Caco-2 (cell line): ENCODE results near the gene C16orf74. TPM values are rescaled to one million over a fixed set of nuclear protein-coding genes. Genes with fewer than 3 reads are reported as not detected.

ENCODE experiments used
- BruUV-seq: library from RNA; stranded (reverse); fragments of 400-500 nt; replicated peaks from 2 replicates; lab custom pipeline; 2021; lab: Mats Ljungman, UMichigan
- CTCF ChIA-PET: fragments of 300-600 bp; sonication (Branson Sonifier 250); formaldehyde crosslinking; loops from one replicate; lab custom pipeline; 2022; ENCODE audit warnings: antibody characterized with exemption; lab: Charles Lee
- POLR2A ChIA-PET: fragments of 300-600 bp; sonication (Branson Sonifier 250); formaldehyde crosslinking; loops from one replicate; lab custom pipeline; 2022; ENCODE audit warnings: antibody characterized with exemption; lab: Charles Lee
- DNase-seq, 2 experiments: peaks; one replicate each; pipeline versions ENCODE4 v3.0.0 to v3.0.0-alpha.2; 2020 to 2022
- H3K27me3 ChIP-seq: replicated peaks from 2 replicates; pipeline ENCODE4 v1.6.0; 2011; ENCODE audit warnings: low read length; ENCODE audit not compliant: control insufficient read depth, insufficient read depth
- H3K36me3 ChIP-seq: 2 replicates; pipeline ENCODE4 v1.5.1; 2011; ENCODE audit warnings: low read length; ENCODE audit not compliant: control insufficient read depth, insufficient read depth
- H3K4me1 ChIP-seq: fragments of 250-450 bp; sonication (Bioruptor Pico); 2 replicates; pipeline ENCODE4 v1.5.1; 2020; ENCODE audit warnings: mild to moderate bottlenecking
- H3K4me3 ChIP-seq: 2 replicates; pipeline ENCODE4 v1.5.1; 2011; ENCODE audit warnings: low read depth, mild to moderate bottlenecking, control low read depth, low read length
- H3K9me3 ChIP-seq: fragments of 250-450 bp; sonication (Bioruptor Pico); 2 replicates; pipeline ENCODE4 v1.5.1; 2020; ENCODE audit warnings: mild to moderate bottlenecking, moderate library complexity
- H3K27ac Mint-ChIP-seq: one replicate; pipeline ENCODE4 v1.8.0; 2022; ENCODE audit warnings: mixed read lengths; ENCODE audit not compliant: unreplicated experiment
- H3K27me3 Mint-ChIP-seq: one replicate; pipeline ENCODE4 v1.8.0; 2022; ENCODE audit warnings: mixed read lengths; ENCODE audit not compliant: insufficient read depth, unreplicated experiment
- H3K36me3 Mint-ChIP-seq: one replicate; pipeline ENCODE4 v1.8.0; 2022; ENCODE audit warnings: mild to moderate bottlenecking, mixed read lengths; ENCODE audit not compliant: insufficient read depth, unreplicated experiment
- H3K4me1 Mint-ChIP-seq: one replicate; pipeline ENCODE4 v1.8.0; 2022; ENCODE audit warnings: low read depth, mixed read lengths; ENCODE audit not compliant: unreplicated experiment
- H3K4me3 Mint-ChIP-seq: one replicate; pipeline ENCODE4 v1.8.0; 2022; ENCODE audit warnings: mild to moderate bottlenecking, moderate library complexity, mixed read lengths; ENCODE audit not compliant: unreplicated experiment
- H3K9me3 Mint-ChIP-seq: one replicate; pipeline ENCODE4 v1.8.0; 2022; ENCODE audit warnings: mixed read lengths; ENCODE audit not compliant: unreplicated experiment
- intact Hi-C: fragments of 100-400 bp; cut with micrococcal nuclease; formaldehyde crosslinking; loops from one replicate; pipeline ENCODE4 v1.10.0; 2022; ENCODE audit not compliant: unreplicated experiment
- total RNA-seq: library from RNA; stranded (reverse); gene quantifications from 2 replicates; pipeline ENCODE4 v1.2.3, GENCODE V29; 2022
- TF ChIP-seq, protein P1 (sequence below), 2 experiments: fragments of 200-600 bp in 1 of 2; IDR thresholded peaks; 1 replicate in 1 of 2; 2 replicates in 1 of 2; pipeline versions ENCODE4 v1.5.1 to v1.8.0; 2011 to 2022; ENCODE audit warnings: antibody characterized with exemption in 1 of 2, control low read depth in 1 of 2, inconsistent platforms in 1 of 2, low read depth in 1 of 2, low read length in 1 of 2, mild to moderate bottlenecking in 1 of 2, moderate library complexity in 1 of 2; ENCODE audit not compliant: insufficient read depth in 1 of 2, severe bottlenecking in 1 of 2, unreplicated experiment in 1 of 2

The C16orf74 gene
- total RNA-seq, 1 experiment from 2014 or later = 4.0 TPM

DNA sequence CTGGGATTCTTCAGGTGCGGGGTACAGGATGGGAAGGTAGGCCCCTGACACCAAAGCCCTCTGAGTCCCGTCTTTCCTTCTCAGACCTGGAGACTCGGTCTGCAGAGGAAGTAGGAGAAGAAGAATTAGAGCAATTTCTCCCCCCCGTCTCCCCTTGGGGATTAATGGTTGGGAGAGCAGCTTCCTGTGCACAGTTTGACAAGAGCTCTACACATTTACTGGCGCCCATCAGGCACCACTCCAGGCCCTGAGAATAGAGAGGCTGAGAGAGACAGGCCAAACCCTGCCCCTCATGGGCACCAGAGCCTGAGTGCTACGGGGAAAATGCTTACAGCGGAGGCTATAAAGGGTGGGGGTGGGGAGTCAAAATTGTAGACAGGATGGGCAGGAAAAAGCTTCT is 3.5 kb upstream of the C16orf74 start:
- TF ChIP-seq, protein P1, sequence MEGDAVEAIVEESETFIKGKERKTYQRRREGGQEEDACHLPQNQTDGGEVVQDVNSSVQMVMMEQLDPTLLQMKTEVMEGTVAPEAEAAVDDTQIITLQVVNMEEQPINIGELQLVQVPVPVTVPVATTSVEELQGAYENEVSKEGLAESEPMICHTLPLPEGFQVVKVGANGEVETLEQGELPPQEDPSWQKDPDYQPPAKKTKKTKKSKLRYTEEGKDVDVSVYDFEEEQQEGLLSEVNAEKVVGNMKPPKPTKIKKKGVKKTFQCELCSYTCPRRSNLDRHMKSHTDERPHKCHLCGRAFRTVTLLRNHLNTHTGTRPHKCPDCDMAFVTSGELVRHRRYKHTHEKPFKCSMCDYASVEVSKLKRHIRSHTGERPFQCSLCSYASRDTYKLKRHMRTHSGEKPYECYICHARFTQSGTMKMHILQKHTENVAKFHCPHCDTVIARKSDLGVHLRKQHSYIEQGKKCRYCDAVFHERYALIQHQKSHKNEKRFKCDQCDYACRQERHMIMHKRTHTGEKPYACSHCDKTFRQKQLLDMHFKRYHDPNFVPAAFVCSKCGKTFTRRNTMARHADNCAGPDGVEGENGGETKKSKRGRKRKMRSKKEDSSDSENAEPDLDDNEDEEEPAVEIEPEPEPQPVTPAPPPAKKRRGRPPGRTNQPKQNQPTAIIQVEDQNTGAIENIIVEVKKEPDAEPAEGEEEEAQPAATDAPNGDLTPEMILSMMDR (IDR thresholded peaks at IDR 0.05; ENCODE audit: insufficient read depth in 1 of 2, low read depth in 1 of 2, low read length in 1 of 2, severe bottlenecking in 1 of 2, unreplicated experiment in 1 of 2) = no peak
- Mint-ChIP-seq H3K27me3 (peaks cover 5% of the 10 kb centered on the region), H3K9me3 (no peaks in the 10 kb centered on the region), H3K4me1 (peaks cover 10% of the 10 kb centered on the region), H3K36me3 (peaks cover 6% of the 10 kb centered on the region), H3K4me3 (no peak overlapping the region), H3K27ac (no peak overlapping the region)
- peaks cover 24% of the 10 kb centered on the region for H3K4me1 ChIP-seq
- no TSS peak for BruUV-seq
- DNase-seq = no peak
- no peak overlapping the region for H3K4me3 ChIP-seq
- ChIA-PET CTCF (interaction anchor here (0.5 kb wide), 1 partner anchor 34 kb away, joined by 3 read pairs; no protein-coding TSS in a partner anchor), POLR2A (no interaction called here)
- no peaks in the 10 kb centered on the region for H3K36me3 ChIP-seq
- H3K27me3 ChIP-seq = no peaks in the 10 kb centered on the region; the same call in 1 of the 2 replicates
- intact Hi-C loops = loop anchor here (5.0 kb wide), 1 partner anchor 307 kb away; no protein-coding TSS in a partner anchor
- H3K9me3 ChIP-seq = no peaks in the 10 kb centered on the region

DNA sequence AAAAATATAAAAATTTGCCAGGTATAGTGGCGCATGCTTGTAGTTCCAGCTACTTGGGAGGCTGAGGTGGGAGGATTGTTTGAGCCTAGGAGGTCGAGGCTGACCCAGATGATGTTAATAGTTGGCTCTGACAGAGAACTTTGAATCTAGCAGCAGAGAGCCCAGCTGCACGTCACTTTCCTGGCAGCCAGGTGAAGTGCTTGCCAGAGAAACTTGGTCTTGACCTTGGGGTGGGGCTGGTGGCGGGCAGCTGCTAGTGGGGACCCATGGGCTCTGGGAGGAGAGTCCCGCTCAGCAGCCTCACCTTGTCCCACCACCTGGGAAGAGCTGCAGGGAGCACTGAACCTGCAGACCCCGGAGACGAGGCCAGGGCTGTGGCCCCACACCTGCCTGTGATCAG is 3.1 kb upstream of the C16orf74 start:
- Histone ChIP-seq H3K4me3 (no peak overlapping the region), H3K9me3 (no peaks in the 10 kb centered on the region), H3K36me3 (no peaks in the 10 kb centered on the region), H3K27me3 (no peaks in the 10 kb centered on the region; the same call in 1 of the 2 replicates), H3K4me1 (peaks cover 24% of the 10 kb centered on the region)
- Mint-ChIP-seq H3K4me3 (no peak overlapping the region), H3K4me1 (peaks cover 10% of the 10 kb centered on the region), H3K9me3 (no peaks in the 10 kb centered on the region), H3K36me3 (peaks cover 6% of the 10 kb centered on the region), H3K27me3 (peaks cover 2% of the 10 kb centered on the region), H3K27ac (no peak overlapping the region)
- DNase-seq = no peak
- ChIA-PET CTCF (no interaction called here), POLR2A (no interaction called here)
- TF ChIP-seq, protein P1 (IDR thresholded peaks at IDR 0.05; ENCODE audit: insufficient read depth in 1 of 2, low read depth in 1 of 2, low read length in 1 of 2, severe bottlenecking in 1 of 2, unreplicated experiment in 1 of 2) = no peak
- intact Hi-C loops = loop anchor here (5.0 kb wide), 1 partner anchor 307 kb away; no protein-coding TSS in a partner anchor
- BruUV-seq = no TSS peak

DNA sequence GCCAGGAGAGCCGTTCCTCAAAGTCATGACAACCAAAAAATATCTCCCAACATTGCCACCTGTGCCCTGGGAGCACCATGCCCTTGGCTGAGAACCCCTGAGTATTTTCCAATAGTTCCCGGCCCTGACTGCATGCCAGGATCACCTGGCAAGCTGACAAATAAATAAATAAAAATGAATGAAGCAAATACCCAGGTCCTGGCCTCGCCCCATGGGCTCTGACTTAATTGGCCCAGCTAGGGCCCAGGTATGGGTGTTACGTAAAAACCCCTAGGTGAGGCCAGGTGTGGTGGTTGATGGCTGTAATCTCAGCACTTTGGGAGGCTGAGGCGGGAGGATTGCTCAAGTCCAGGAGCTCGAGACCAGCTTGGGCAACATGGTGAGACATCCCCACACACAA is 2.7 kb upstream of the C16orf74 start:
- no peak for DNase-seq
- TF ChIP-seq, protein P1 (IDR thresholded peaks at IDR 0.05; ENCODE audit: insufficient read depth in 1 of 2, low read depth in 1 of 2, low read length in 1 of 2, severe bottlenecking in 1 of 2, unreplicated experiment in 1 of 2) = no peak
- no peaks in the 10 kb centered on the region for H3K9me3 ChIP-seq
- Mint-ChIP-seq H3K27ac (no peak overlapping the region), H3K4me3 (no peak overlapping the region), H3K27me3 (no peaks in the 10 kb centered on the region), H3K9me3 (no peaks in the 10 kb centered on the region), H3K4me1 (peaks cover 10% of the 10 kb centered on the region), H3K36me3 (peaks cover 6% of the 10 kb centered on the region)
- ChIA-PET CTCF (no interaction called here), POLR2A (no interaction called here)
- no peak overlapping the region for H3K4me3 ChIP-seq
- intact Hi-C loops = loop anchor here (5.0 kb wide), 1 partner anchor 306 kb away; no protein-coding TSS in a partner anchor
- no TSS peak for BruUV-seq
- no peaks in the 10 kb centered on the region; the same call in 1 of the 2 replicates for H3K27me3 ChIP-seq
- H3K36me3 ChIP-seq = no peaks in the 10 kb centered on the region
- H3K4me1 ChIP-seq = peaks cover 24% of the 10 kb centered on the region
